GM12872 (cell line): Measurements from ENCODE around the gene GAL3ST2.

ENCODE experiments used
- TF ChIP-seq, protein P1 (sequence below): IDR thresholded peaks from 3 replicates; pipeline ENCODE4 v1.5.1; 2011; ENCODE audit warnings: low read depth, mild to moderate bottlenecking, low read length, moderate library complexity; ENCODE audit not compliant: insufficient read depth

Gene GAL3ST2

DNA sequence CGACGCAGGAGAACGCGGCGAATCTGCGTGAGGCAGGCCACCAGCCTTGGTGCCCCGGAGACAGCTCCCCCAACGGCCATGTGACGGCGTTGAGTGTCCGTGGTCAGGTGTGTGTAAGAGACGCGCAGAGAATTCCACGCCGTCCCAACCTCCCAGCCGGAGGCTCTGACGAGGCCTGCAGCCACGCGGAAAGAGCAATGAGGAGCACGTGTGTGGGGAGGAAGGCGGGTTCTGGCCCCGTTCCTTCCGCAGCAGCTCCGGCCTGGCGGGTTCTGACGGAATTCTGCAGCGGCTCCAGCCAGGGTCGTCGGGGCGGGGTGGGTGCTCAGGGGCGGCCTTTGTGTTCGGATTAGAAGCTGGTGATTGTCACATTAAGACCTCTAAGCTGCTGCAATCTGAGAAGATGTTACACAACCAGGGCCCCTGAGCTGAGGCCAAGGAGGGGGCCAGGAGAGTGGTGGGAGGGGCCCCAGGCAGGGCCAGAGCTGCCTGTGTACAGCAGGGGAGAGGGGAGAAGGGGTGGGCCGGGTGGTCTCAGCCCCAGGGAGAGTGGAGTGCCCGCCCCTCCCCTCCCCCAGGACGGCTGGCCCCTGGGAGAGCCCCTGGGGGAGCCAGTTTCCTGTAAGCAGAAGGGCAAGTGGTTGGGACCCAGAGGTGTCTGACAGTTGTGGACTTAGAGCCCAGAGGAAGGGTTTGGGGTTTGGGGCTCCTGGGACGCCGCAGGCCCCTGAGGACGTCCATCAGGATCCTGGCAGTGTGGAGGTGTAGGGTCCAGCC is 5.1 kb upstream of the GAL3ST2 start:
- TF ChIP-seq, protein P1, sequence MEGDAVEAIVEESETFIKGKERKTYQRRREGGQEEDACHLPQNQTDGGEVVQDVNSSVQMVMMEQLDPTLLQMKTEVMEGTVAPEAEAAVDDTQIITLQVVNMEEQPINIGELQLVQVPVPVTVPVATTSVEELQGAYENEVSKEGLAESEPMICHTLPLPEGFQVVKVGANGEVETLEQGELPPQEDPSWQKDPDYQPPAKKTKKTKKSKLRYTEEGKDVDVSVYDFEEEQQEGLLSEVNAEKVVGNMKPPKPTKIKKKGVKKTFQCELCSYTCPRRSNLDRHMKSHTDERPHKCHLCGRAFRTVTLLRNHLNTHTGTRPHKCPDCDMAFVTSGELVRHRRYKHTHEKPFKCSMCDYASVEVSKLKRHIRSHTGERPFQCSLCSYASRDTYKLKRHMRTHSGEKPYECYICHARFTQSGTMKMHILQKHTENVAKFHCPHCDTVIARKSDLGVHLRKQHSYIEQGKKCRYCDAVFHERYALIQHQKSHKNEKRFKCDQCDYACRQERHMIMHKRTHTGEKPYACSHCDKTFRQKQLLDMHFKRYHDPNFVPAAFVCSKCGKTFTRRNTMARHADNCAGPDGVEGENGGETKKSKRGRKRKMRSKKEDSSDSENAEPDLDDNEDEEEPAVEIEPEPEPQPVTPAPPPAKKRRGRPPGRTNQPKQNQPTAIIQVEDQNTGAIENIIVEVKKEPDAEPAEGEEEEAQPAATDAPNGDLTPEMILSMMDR: no peak

DNA sequence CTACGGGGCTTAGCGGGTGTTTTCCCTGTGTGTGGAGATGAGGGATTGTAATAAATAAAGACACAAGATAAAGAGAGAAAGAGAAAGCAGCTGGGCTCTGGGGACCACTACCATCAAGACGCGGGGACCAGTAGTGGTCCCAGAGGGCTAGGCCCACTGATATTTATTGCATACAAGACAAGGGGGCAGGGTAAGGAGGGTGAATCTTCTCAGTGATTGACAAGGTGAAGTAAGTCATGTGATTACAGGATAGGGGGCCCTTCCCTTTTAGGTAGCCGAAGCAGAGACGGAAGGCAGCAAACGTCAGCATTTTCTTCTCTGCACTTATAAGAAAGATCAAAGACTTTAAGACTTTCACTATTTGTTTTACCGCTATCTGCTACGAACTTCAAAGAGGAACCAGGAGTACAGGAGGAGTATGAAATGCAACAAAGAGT is 4.5 kb upstream of the GAL3ST2 start:
- TF ChIP-seq, protein P1: no peak

DNA sequence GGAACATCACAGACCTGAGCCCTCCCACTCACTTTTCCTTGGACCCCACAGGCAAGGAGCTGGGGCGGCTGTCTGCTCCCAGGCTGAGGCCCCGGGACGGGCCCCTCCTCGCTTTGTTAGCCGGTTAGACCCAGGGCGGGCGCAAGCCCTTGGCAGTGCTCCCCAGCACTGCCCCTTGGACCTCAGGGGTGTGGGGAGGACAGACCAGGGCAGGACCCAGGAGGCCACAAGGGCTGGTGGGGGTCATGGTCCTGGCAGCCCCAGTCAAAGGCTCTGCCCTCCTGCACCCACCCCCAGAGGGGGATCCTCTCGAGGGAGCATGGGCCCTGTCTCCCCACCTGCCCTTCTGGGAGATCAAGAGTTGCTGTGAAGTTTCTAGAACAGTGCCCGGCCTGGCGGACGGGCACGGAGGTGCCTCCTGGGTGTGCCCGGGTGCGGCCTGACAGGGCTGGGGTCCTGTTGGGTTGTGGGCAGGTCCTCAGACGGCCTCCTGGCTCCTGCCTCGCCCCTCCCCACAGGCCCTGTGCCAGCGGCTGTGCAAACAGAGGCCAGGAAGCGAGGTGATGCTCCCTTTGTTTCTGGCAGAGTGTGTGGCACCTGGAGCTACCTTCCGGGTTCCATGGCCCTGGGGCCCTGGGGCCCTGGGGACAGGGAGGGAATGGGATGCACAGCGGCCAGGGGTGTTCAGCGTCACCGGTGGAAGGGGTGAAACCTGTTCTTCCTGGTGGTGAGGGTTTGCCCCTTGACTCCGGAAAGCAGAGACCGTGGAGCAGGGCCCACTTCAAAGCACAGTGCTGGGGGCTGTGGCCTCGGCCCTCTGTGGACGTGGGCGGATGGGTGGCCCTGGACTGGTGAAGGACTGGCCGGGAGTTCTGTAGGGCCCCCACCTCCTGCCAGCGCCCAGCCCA is 2.9 kb upstream of the GAL3ST2 start:
- TF ChIP-seq, protein P1: no peak

DNA sequence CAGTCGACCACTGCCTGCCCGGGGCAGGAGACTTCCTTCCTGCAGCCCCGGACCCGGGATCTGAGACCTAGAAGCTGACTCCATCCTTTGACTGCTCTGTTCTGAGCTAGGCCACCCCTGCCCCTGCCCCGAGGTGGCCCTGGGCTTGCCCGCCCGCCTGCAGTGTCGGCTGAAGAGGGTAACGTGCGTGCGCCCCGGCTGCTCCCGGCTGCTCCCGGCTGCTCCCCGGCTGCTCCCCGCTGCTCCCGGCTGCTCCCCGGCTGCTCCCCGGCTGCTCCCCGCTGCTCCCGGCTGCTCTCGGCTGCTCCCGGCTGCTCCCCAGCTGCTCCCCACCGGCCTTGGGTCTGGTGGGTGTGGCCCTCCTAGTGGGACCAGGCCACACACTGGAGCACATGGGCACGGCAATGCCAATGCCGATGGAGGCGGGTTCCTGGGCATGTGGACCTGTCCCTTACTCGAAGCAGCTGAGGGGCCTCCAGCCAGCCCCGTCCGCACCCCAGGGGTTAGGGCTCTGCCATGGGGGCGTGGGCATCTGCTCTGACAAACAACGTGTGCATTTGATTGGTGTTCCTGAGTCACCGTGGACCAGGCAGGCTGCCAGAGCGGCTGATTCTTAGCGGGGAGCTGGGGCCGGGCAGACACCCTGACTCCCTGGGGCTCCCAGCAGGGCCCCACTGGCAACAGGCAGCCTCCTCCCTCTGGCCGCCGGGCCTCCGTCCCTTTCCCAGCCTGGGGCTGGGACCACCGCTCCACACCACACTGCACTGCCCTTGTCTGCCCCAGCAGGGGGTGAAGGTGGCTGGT is 2.0 kb upstream of the GAL3ST2 start:
- TF ChIP-seq, protein P1: no peak

DNA sequence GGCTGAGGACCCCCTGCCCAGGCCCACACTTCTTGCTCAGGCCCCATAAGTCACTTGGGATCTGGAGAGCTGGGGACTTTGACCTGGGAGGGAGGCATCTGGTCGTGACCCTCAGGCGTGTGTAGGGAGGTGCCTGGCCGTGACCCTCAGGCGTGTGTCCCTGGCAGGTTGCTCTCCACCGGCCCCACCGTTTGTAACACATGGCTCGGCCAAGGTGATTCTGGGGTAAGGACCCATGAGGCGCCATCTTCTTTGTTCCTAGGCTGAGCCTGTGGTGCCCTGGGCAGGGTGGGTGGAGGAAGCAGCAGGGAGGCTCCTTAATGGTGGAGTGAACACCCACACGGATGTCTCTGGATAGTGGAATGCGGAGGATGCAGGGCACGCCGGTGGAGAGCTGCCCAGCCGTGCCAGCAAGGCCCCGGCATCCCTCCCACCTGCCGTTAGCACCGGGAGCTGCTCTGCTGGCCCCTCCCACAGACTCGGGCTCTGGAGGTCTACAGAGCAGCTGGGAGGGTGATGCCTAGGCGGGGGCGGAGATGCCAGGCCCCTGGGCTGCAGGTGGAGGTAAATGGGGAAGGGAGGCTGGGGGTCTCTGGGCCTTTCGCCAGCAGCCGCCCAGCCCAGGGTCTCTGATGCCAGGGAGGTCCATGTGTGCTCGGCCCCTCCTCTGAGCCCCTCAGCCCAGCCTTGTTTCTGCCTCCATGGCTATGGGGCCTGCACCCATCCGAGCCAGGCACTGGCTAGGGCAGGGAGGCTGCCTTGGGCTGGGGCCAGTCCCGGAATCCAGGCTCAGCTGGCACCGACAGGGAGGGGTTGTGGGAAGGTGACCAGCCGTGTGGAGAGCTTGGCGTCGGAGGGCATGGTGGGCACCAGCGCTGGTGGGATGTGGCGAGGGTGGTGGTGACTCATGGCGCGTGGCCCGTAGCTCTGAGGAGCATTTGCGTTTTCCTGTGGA is 1.1 kb upstream of the GAL3ST2 start:
- TF ChIP-seq, protein P1: no peak

DNA sequence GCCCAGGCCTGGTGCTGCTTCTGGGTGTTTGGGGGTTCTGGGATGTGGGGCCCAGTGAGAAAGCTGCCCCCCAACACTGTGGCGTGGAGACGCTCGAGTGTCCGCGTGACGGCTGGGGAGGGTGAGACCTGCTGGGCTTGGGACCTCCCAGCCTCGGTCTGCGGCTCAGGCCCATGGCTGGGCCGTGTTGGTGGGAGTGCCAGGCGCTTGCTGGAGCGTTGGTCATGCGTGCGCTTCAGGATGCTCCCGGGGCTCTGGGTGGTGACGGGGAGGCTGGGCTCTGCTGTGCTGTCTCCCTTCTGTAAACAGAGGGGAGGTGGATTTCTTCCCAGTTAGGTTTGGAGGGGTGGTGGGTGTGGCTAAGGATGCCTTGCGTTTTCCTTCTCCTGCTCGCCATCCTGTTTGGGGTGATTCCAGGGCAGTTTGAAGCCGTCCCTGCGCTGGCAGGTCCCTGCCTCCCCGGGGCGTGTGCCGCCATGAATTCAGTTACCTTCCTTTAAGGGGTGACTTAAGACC is 606 bp downstream of the GAL3ST2 start:
- TF ChIP-seq, protein P1: no peak
